SU-DHL-6 (cell line): ENCODE data around the gene POLG.

Experiments
- H2AFZ ChIP-seq: fragments of 200-600 bp; sonication (generic); 2 replicates; pipeline ENCODE4 v1.6.1; 2014; ENCODE audit warnings: low read depth, mild to moderate bottlenecking, moderate library complexity, mixed read lengths, antibody characterized with exemption, low read length; ENCODE audit not compliant: severe bottlenecking
- H3F3A ChIP-seq: fragments of 200-600 bp; shearing (Covaris generic); 2 replicates; pipeline ENCODE4 v1.6.0; 2016; ENCODE audit warnings: antibody characterized with exemption, mild to moderate bottlenecking; ENCODE audit not compliant: insufficient read depth
- H3K27ac ChIP-seq: fragments of 200-600 bp; sonication (generic); 2 replicates; pipeline ENCODE4 v1.5.1; 2016; ENCODE audit warnings: low read depth, mild to moderate bottlenecking, low read length, moderate library complexity, mixed read lengths
- H3K27me3 ChIP-seq: fragments of 200-600 bp; sonication (generic), shearing (Covaris generic); 2 replicates; pipeline ENCODE4 v1.6.0; 2014; ENCODE audit warnings: mild to moderate bottlenecking, low read length
- H3K36me3 ChIP-seq: fragments of 200-600 bp; sonication (generic); 2 replicates; pipeline ENCODE4 v1.6.1; 2014; ENCODE audit warnings: mild to moderate bottlenecking, low read length, mixed read lengths
- H3K4me2 ChIP-seq: fragments of 300-600, 200-600 bp; shearing (Covaris generic), sonication (generic); 2 replicates; pipeline ENCODE4 v1.6.0; 2014; ENCODE audit warnings: low read length, low read depth, mild to moderate bottlenecking; ENCODE audit not compliant: poor library complexity, severe bottlenecking
- H3K4me3 ChIP-seq: fragments of 200-600 bp; sonication (generic); 2 replicates; pipeline ENCODE4 v1.5.1; 2014; ENCODE audit warnings: antibody characterized with exemption, low read length, mild to moderate bottlenecking, mixed read lengths; ENCODE audit not compliant: insufficient read depth, poor library complexity, severe bottlenecking
- H3K79me2 ChIP-seq: fragments of 200-600 bp; sonication (generic); 2 replicates; pipeline ENCODE4 v1.6.1; 2014; ENCODE audit warnings: mild to moderate bottlenecking, low read length, moderate library complexity; ENCODE audit not compliant: insufficient read depth
- H3K9ac ChIP-seq: fragments of 200-600 bp; sonication (generic); 2 replicates; pipeline ENCODE4 v1.7.0; 2014; ENCODE audit warnings: mild to moderate bottlenecking, low read length
- H3K9me2 ChIP-seq: fragments of 200-600 bp; sonication (generic); replicated peaks from 2 replicates; pipeline ENCODE4 v1.6.1; 2014; ENCODE audit warnings: low read length; ENCODE audit not compliant: insufficient read depth
- H3K9me3 ChIP-seq: fragments of 200-600 bp; sonication (generic); 2 replicates; pipeline ENCODE4 v1.6.1; 2014; ENCODE audit warnings: low read length, mixed read lengths; ENCODE audit not compliant: insufficient read depth
- H4K20me1 ChIP-seq: fragments of 200-600 bp; sonication (generic); 2 replicates; pipeline ENCODE4 v1.6.1; 2014; ENCODE audit warnings: low read depth, mild to moderate bottlenecking, antibody characterized with exemption, low read length, moderate library complexity, mixed read lengths
- CTCF ChIP-seq: fragments of 200-600 bp; sonication (generic); IDR thresholded peaks from one replicate; pipeline ENCODE4 v1.5.1; 2017; ENCODE audit warnings: antibody characterized with exemption, mild to moderate bottlenecking, low read length, moderate library complexity; ENCODE audit not compliant: insufficient read depth, poor library complexity, severe bottlenecking
- EZH2phosphoT487 ChIP-seq: fragments of 200-600 bp; sonication (generic), shearing (Covaris generic); conservative IDR thresholded peaks from 2 replicates; pipeline ENCODE4 v1.6.1; 2018; ENCODE audit warnings: mild to moderate bottlenecking, antibody characterized with exemption, low read length, moderate library complexity, mixed read lengths

POLG gene

GRCh38 chr15:89340573-89340972 is 5.9 kb upstream of the POLG start:
- no peaks in the 10 kb centered on the region for H3K27me3 ChIP-seq
- H3K27ac ChIP-seq = no peak overlapping the region
- H3K9me2 ChIP-seq = no peaks in the 10 kb centered on the region
- H3K4me3 ChIP-seq = no peak overlapping the region
- no peaks in the 10 kb centered on the region for H3K9me3 ChIP-seq
- no peak overlapping the region for H3K4me2 ChIP-seq
- H4K20me1 ChIP-seq = no peaks in the 10 kb centered on the region
- H2AFZ ChIP-seq = no peak overlapping the region
- H3K36me3 ChIP-seq = no peaks in the 10 kb centered on the region
- no peaks in the 10 kb centered on the region for H3K79me2 ChIP-seq
- no peak for TF ChIP-seq EZH2phosphoT487
- TF ChIP-seq CTCF = no peak
- H3K9ac ChIP-seq = no peak overlapping the region
- peaks cover 9% of the 10 kb centered on the region for H3F3A ChIP-seq

GRCh38 chr15:89338036-89338435 is 3.4 kb upstream of the POLG start:
- H3K27me3 ChIP-seq = no peaks in the 10 kb centered on the region
- no peaks in the 10 kb centered on the region for H3K9me2 ChIP-seq
- no peaks in the 10 kb centered on the region for H4K20me1 ChIP-seq
- TF ChIP-seq EZH2phosphoT487 (no peak), CTCF (no peak)
- peaks cover 14% of the 10 kb centered on the region for H3F3A ChIP-seq
- H3K9ac ChIP-seq = no peak overlapping the region
- H3K27ac ChIP-seq = no peak overlapping the region
- no peaks in the 10 kb centered on the region for H3K9me3 ChIP-seq
- no peak overlapping the region for H3K4me3 ChIP-seq
- H3K79me2 ChIP-seq = peaks cover 13% of the 10 kb centered on the region
- H2AFZ ChIP-seq = no peak overlapping the region
- H3K36me3 ChIP-seq = no peaks in the 10 kb centered on the region
- no peak overlapping the region for H3K4me2 ChIP-seq

- TF ChIP-seq CTCF (no peak), EZH2phosphoT487 (no peak)
Measured at GRCh38 chr15:89335298-89336041, 846 bp upstream of the POLG start.

More at GRCh38 chr15:89335298-89336041, 846 bp upstream of the POLG start:
- Histone ChIP-seq H3K79me2 (peaks cover 37% of the 10 kb centered on the region), H3K4me3 (peak overlapping the region; percentile 54), H3K27ac (no peak overlapping the region), H3K4me2 (peak overlapping the region; percentile 69), H3K9me3 (no peaks in the 10 kb centered on the region), H2AFZ (no peak overlapping the region), H3K36me3 (peaks cover 16% of the 10 kb centered on the region), H3K9ac (peak overlapping the region; percentile 51), H3K9me2 (no peaks in the 10 kb centered on the region), H3K27me3 (no peaks in the 10 kb centered on the region), H3F3A (peaks cover 14% of the 10 kb centered on the region), H4K20me1 (peaks cover 8% of the 10 kb centered on the region)
